HS-27A (cell line): ENCODE data around the gene HTR6.
A peak's percentile ranks its signal among the peaks of the same experiment; 100 is the strongest.

Experiments used
- DNase-seq: peaks from one replicate; pipeline ENCODE4 v3.0.0-alpha.2; 2012; ENCODE audit warnings: low read depth, missing footprints

HTR6 gene

DNA sequence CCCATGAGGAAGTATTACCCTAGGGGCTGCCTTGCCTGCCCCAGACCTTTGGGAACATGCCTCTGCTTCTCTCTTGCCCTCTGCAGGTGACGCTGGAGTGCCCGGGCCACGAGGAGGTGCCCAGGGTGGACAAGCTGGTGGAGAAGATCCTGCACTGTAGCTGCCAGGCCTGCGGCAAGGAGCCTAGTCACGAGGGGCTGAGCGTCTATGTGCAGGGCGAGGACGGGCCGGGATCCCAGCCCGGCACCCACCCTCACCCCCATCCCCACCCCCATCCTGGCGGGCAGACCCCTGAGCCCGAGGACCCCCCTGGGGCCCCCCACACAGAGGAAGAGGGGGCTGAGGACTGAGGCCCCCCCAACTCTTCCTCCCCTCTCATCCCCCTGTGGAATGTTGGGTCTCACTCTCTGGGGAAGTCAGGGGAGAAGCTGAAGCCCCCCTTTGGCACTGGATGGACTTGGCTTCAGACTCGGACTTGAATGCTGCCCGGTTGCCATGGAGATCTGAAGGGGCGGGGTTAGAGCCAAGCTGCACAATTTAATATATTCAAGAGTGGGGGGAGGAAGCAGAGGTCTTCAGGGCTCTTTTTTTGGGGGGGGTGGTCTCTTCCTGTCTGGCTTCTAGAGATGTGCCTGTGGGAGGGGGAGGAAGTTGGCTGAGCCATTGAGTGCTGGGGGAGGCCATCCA is 7.8 kb upstream of the HTR6 start:
- DNase-seq = no peak

DNA sequence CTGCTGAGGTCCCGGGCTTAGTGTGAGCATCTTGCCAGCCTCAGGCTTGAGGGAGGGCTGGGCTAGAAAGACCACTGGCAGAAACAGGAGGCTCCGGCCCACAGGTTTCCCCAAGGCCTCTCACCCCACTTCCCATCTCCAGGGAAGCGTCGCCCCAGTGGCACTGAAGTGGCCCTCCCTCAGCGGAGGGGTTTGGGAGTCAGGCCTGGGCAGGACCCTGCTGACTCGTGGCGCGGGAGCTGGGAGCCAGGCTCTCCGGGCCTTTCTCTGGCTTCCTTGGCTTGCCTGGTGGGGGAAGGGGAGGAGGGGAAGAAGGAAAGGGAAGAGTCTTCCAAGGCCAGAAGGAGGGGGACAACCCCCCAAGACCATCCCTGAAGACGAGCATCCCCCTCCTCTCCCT is 7.2 kb upstream of the HTR6 start:
- no peak for DNase-seq

DNA sequence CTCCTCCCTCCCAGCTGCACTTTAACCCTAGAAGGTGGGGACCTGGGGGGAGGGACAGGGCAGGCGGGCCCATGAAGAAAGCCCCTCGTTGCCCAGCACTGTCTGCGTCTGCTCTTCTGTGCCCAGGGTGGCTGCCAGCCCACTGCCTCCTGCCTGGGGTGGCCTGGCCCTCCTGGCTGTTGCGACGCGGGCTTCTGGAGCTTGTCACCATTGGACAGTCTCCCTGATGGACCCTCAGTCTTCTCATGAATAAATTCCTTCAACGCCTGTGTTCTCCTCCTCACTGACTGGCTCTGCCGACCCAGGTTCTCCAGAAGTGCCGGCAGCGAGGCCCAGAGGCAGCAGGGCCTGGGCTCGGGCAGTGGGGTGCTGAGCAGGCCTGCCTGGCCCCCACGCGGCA is 6.5 kb upstream of the HTR6 start:
- no peak for DNase-seq

DNA sequence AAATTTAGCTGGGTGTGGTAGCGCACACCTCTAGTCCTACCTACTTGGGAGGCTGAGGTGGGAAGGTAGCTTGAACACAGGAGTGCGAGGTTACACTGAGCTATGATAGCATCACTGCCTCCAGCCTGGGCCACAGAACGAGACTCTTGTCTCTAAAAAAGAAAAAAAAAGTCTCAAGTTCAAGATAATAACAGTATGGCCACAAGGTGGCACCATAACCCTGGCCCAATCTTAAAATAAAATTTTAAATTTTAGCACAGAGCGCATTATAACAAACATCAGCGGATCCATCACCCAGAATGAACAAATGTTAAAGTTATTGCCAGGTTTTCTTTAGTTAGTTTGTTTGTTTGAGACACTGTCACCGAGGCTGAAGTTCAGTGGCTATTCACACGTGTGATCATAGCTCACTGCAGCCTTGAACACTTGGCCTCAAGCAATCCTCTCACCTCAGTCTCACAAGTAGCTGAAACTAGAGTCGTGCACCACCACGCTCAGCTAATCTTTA is 2.9 kb upstream of the HTR6 start:
- DNase-seq = peak; percentile 39

DNA sequence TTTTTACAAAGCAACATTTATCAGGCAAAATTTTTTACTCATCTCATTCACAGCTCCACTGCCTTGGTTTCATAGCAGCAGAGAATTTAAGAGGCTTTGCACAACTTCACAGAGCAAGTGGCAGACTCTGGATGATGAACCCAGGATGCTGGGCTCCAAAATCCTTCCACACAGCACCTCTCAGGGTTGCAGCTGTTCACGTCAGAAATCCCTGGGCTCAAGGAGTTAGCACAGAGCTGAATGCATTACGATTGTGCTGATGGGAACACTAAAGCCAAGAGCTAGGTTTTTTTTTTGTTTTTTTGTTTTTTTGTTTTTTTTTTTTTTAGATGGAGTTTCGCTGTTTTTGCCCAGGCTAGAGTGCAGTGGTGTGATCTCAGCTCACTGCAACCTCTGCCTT is 2.4 kb upstream of the HTR6 start:
- no peak for DNase-seq

DNA sequence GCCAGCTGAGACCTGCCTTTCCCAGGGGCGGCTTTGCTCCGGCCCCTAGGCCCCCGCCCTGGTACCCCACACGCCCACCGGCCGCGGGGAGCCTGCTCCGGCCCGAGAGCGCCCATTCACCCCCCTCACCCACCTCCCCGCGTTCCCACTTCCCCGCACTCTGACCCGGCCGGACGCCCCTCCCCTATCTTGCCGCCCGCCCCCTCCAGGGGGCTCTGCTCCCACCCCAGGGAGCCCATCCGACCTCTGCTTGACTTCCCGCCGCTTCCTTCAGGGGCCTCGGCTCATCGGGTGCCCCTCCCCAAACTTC is 466 bp downstream of the HTR6 start:
- no peak for DNase-seq

DNA sequence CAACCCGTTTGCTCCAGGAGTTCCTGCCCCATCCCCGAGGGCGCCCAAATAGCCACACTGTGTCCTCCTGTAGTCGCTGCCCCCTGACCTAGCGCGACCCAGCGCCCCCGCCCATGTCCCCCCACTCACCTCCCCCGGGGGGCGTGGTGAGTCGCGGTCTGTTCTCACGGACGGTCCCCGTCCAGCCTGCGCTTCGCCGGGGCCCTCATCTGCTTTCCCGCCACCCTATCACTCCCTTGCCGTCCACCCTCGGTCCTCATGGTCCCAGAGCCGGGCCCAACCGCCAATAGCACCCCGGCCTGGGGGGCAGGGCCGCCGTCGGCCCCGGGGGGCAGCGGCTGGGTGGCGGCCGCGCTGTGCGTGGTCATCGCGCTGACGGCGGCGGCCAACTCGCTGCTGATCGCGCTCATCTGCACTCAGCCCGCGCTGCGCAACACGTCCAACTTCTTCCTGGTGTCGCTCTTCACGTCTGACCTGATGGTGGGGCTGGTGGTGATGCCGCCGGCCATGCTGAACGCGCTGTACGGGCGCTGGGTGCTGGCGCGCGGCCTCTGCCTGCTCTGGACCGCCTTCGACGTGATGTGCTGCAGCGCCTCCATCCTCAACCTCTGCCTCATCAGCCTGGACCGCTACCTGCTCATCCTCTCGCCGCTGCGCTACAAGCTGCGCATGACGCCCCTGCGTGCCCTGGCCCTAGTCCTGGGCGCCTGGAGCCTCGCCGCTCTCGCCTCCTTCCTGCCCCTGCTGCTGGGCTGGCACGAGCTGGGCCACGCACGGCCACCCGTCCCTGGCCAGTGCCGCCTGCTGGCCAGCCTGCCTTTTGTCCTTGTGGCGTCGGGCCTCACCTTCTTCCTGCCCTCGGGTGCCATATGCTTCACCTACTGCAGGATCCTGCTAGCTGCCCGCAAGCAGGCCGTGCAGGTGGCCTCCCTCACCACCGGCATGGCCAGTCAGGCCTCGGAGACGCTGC is 1.1 kb downstream of the HTR6 start:
- no peak for DNase-seq

DNA sequence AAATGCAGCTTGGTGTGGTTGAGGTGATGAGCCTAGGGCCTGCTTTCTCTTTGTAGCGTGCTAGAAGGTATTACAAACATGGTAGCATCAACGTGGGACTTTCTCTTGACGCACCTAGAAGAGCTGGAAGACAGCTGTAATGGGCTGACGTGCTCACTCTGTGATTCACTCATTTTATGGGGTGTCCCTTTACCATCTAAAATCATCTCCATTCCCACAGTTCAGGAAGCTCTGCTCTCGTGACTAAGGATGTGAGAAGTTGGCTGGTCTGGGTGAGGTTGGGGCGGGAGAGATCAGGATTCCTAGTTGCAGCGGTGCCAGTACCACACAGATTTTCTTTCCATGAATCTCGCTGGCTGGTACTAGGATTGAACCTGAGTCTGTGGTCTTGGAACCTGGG is 4.2 kb downstream of the HTR6 start:
- DNase-seq = no peak

DNA sequence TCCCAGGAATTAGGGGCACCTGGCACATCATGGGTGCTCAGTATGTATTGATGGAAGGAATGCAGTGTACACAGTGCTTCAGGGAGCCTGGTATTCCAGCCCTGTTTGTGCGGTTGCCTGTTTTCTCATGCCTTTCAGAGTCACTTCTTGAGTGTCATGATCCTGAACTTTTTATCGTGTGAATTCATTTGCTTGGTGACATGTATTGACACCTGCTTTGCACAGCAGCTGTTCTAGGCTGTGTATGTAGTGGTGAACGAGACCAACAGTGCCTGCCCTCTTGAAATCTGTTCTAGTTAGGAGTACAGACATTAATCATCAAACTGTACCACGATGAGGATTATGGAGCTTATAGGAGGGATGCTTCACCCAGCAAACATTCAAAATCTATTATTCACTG is 6.1 kb downstream of the HTR6 start:
- DNase-seq = no peak

DNA sequence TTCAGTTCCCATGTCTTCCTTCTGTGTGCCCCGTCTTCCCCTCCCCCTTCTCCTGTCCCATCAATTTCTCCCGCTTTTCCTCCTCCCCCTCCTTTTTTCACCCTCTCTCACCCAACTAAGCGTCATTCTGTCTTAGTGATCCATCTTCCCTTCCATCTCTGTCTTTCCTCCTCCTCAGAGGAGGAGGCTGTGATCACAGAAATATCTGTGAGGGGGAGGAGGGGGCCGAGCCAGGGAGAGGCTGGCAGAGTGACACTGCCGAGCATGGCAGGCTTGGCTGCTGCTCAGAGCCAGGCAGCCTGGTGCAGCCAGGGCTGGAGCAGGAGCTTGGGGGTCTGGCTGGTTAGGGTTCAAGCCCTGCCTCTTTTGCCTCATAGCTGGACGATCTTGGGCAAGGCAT is 7.6 kb downstream of the HTR6 start:
- DNase-seq = no peak

DNA sequence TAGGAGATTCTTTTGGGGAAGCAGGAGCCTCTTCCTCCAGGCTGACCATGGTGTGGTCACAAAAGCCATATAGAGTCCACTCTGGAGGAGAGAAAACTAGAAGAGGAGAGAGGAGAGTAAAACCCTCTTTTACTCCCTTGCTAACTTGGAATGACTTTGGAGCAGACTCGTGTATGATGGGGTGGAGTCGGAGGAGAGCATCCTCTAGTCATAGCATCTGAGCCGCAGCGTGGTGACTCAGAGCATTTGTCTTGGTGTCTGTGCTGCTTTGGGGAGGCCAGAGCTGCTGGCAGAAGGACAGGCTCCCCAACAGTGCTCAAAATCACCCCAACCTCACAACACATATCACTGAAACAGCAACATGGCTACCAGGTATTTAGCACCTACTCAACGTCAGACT is 11.1 kb downstream of the HTR6 start:
- DNase-seq = no peak

DNA sequence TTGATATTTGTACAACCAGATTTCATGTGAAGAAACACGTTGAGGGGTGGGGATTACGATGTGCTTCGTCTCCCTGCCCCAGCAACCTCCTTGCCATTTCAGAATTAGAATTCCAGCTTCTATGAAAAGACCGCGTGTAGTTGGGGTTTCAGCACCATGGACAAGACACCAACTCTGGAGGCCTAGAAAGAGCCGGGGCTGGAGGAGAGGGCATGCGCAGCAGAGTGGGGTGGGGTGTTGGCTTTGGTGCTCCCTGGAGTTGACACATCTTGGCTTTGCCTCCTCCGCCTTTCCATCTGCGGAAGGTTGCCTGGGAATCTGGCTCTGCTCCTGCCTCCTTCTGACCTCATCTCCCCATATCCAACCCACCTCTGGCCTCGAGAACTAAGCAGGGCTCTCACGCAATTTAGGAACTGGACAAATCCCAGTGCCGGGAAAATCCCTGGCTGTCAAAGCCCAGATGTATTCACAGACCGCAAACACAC is 11.8 kb downstream of the HTR6 start:
- no peak for DNase-seq

DNA sequence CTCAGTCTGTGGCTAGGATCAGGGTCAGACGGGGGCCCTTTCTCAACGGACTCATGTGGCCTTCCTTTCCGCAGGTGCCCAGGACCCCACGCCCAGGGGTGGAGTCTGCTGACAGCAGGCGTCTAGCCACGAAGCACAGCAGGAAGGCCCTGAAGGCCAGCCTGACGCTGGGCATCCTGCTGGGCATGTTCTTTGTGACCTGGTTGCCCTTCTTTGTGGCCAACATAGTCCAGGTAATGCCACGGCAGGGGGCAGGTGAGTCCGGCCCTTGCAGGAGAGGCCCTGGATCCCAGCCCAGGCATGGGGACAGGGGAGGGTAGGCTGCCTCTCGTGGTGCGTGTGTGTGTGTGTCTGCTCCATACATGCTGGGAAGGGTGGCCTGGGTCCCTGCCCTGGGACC is 13.8 kb downstream of the HTR6 start:
- no peak for DNase-seq

DNA sequence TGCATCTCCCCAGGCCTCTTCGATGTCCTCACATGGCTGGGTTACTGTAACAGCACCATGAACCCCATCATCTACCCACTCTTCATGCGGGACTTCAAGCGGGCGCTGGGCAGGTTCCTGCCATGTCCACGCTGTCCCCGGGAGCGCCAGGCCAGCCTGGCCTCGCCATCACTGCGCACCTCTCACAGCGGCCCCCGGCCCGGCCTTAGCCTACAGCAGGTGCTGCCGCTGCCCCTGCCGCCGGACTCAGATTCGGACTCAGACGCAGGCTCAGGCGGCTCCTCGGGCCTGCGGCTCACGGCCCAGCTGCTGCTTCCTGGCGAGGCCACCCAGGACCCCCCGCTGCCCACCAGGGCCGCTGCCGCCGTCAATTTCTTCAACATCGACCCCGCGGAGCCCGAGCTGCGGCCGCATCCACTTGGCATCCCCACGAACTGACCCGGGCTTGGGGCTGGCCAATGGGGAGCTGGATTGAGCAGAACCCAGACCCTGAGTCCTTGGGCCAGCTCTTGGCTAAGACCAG is 14.3 kb downstream of the HTR6 start:
- DNase-seq = no peak

DNA sequence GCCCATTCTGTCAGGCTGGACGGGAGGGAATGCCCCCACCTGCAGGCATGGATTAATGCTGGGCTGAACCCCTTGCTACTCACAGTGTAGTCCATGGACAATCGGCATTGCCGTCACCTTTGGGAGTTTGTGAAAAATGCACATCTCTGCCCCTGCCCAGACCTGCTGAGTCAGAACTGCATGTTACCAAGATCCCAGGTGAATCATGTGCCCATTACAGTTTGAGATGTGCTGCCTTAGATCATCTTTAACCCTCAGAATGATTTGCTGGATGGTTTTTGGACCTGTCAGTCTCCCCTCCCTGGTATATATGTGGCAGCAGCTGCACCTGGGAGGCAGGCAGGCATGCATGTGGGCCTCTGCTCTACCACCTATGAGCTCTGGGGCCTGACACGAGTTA is 15.0 kb downstream of the HTR6 start:
- DNase-seq = no peak

DNA sequence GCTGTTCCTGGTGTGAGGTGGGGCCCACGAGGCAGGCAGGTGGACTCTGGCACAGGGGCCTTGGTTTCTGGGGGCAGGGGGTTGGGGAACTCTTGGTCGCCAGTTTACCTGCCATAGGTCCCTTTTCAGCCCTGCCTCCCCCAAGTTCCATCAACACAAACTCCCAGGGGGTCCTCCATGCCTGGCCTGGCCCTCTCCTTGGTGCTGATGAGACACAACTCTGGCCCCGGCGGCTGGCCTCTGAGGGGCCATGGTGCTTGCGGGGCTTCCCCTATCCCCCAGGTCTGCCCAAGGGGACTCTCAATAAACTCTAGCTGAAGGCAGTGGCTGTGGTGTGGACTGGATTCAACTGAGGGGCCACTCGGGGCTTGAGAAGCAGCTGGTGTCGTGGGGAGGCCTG is 16.0 kb downstream of the HTR6 start:
- DNase-seq = no peak

DNA sequence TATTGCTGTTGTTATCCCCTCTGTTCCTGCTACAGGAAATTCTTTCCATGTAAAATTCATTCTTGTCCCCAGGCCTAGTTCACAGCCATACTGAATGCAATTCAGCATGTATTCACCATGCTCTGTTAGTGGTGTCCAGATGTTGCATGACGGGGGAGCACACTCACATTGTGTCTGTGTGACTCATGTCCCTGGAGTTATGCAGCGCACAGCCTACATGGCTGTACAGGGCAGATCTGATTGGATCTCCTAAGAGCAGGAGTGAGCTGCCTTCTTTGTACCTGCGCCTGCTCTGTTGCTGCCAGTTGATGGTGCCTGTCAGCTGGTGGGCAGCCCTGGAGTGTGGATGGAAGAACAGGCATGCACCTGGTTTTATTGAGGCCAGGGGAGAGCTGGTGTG is 17.6 kb downstream of the HTR6 start:
- no peak for DNase-seq

DNA sequence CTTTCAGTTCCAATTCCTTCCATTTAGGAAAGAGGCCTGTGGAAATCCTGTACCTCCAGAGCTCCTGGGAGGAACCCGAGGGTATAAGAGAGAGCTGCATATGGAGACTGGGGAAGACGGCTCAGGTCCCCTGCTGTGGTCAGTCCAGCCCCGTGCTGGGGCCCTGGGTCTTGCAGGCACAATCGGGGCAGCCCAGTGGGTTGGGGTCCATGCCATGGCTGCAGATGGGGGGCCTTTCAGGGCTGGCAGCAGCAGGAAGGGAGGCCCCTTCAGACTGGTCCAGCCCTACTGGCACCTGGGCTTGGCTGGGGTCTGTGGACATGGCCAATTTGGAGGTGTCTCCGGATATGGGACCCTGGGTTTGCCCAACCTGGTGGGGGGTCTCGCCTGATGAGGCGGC is 18.2 kb downstream of the HTR6 start:
- no peak for DNase-seq

DNA sequence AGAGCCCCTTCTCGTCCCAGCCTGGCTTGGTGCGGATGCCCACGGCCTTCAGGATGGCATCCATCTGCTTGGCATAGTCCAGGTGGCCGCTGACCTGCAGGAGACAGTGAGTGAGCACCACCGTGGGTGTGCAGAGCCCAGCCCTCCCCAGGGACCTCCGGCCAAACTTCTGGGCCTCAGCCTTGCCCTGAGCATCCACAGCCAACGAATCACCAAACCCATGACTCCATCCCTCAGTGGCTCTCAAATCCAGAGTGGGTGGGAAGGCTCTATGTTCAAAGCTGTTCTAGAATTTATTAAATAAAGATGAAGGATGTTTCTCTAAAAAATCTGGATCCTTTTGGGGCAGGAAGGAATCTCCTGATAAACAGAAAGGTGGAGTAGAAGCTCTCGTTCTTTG is 18.7 kb downstream of the HTR6 start:
- no peak for DNase-seq

DNA sequence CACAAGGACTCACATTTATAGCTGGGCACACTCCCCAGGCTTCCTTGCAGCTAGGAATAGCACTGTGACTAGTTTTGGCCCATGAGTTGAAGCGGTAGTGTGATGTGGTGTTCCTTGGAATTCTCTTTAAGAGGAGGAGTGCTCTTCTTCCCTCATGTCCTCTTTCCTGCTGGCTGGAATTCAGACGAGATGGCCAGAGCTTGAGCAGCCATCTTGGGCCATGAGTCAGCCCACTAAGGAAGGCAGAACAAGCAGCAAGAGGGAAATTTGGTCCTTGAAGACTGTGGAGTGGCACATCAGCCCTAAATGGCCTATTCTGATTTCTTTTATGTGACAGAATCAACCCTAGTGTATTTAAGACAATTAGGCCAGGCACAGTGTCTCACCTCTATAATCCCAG is 20.0 kb downstream of the HTR6 start:
- no peak for DNase-seq

DNA sequence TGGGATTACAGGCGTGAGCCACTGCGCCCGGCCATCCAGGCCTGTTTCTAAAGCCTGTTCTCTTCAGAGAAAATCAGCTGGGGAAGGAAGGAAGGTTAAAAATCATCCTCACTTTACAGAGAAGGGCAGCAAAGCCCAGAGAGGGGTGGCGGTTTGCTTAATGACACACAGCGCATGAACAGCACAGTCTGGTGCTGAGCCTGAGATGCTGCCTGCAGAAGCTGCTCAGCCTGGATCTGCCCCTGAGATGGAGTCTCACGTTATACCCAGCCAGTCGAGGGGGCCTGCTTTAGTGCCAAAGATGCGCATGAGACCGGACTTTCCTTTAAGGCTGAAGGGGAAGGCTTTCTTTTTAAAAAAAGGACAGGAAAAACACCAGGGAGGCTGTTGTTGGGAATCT is 21.3 kb downstream of the HTR6 start:
- no peak for DNase-seq

DNA sequence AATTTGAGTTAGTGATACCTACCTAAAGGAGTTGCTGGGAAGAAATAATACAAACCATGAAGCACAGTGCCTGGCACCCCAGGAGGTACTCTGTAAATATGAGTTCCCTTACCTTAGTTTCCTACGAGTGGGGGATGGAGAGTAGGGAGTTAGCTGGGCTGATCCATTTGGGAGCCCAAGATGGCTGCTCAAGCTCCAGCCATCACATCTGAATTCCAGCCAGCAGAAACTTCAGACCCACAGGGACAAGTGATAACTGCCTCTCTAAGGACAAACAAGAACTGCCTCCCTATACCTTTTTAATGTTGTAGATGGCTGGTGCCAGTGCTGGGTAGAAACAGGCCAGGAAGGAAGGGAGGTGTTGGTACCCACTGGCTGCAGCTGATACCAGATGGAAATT is 22.7 kb downstream of the HTR6 start:
- DNase-seq = no peak
